Skeletal muscle cell (primary cell): ENCODE measurements around the gene DRD2.

Experiments used
- DNase-seq: peaks from one replicate; pipeline ENCODE4 v3.0.0-alpha.2; 2010; ENCODE audit warnings: low read depth
- H3K4me3 ChIP-seq: 2 replicates; pipeline ENCODE4 v1.5.1; 2011; ENCODE audit warnings: low read depth, mild to moderate bottlenecking, control low read depth, low read length, moderate library complexity

The DRD2 gene

GRCh38 chr11:113382121-113382520 lies 93.1 kb downstream of the DRD2 start:
- DNase-seq: no peak
- H3K4me3 ChIP-seq: no peak overlapping the region

- H3K4me3 ChIP-seq: no peak overlapping the region
- no peak for DNase-seq
Measured at GRCh38 chr11:113378692-113379091, 96.5 kb downstream of the DRD2 start.

GRCh38 chr11:113377681-113378412 lies 97.4 kb downstream of the DRD2 start:
- peak; percentile 21 for DNase-seq
- no peak overlapping the region for H3K4me3 ChIP-seq

- peak; percentile 27 for DNase-seq
- no peak overlapping the region for H3K4me3 ChIP-seq
Measured at GRCh38 chr11:113376156-113376555, 99.0 kb downstream of the DRD2 start.

- no peak overlapping the region for H3K4me3 ChIP-seq
- no peak for DNase-seq
Measured at GRCh38 chr11:113375402-113375801, 99.8 kb downstream of the DRD2 start.

GRCh38 chr11:113373981-113374560 lies 101.1 kb downstream of the DRD2 start:
- H3K4me3 ChIP-seq: no peak overlapping the region
- no peak for DNase-seq

- H3K4me3 ChIP-seq: no peak overlapping the region
- DNase-seq: peak; percentile 15
Measured at GRCh38 chr11:113373306-113373705, 101.9 kb downstream of the DRD2 start.

- no peak overlapping the region for H3K4me3 ChIP-seq
- DNase-seq: no peak
Measured at GRCh38 chr11:113372309-113372708, 102.9 kb downstream of the DRD2 start.

- DNase-seq: no peak
- H3K4me3 ChIP-seq: no peak overlapping the region
Measured at GRCh38 chr11:113370634-113371033, 104.6 kb downstream of the DRD2 start.

GRCh38 chr11:113369411-113369810 lies 105.8 kb downstream of the DRD2 start:
- no peak overlapping the region for H3K4me3 ChIP-seq
- no peak for DNase-seq

GRCh38 chr11:113365895-113366294 lies 109.3 kb downstream of the DRD2 start:
- no peak for DNase-seq
- no peak overlapping the region for H3K4me3 ChIP-seq

- no peak overlapping the region for H3K4me3 ChIP-seq
- no peak for DNase-seq
Measured at GRCh38 chr11:113363996-113364641, 111.1 kb downstream of the DRD2 start.

GRCh38 chr11:113363406-113363805 lies 111.8 kb downstream of the DRD2 start:
- DNase-seq: no peak
- no peak overlapping the region for H3K4me3 ChIP-seq
